Ectodermal cell (in vitro differentiated cells): ENCODE results near the gene CTRL.

Source experiments
- H3K27ac ChIP-seq: 2 replicates; pipeline ENCODE4 v1.7.0; 2013; ENCODE audit warnings: mild to moderate bottlenecking, low read depth, low read length; ENCODE audit not compliant: insufficient read depth, poor library complexity, severe bottlenecking
- H3K27me3 ChIP-seq: 2 replicates; pipeline ENCODE4 v1.7.0; 2013; ENCODE audit warnings: mild to moderate bottlenecking, low read length; ENCODE audit not compliant: insufficient read depth, control insufficient read depth, poor library complexity, severe bottlenecking
- H3K36me3 ChIP-seq: one replicate; pipeline ENCODE4 v1.7.0; 2013; ENCODE audit warnings: low read length; ENCODE audit not compliant: control insufficient read depth, insufficient read depth
- H3K4me1 ChIP-seq: one replicate; pipeline ENCODE4 v1.7.0; 2013; ENCODE audit warnings: low read length; ENCODE audit not compliant: control insufficient read depth, insufficient read depth
- H3K4me3 ChIP-seq: 2 replicates; pipeline ENCODE4 v1.7.0; 2013; ENCODE audit warnings: low read depth, low read length, control low read depth; ENCODE audit not compliant: insufficient read depth
- H3K9me3 ChIP-seq: 2 replicates; pipeline ENCODE4 v1.7.0; 2013; ENCODE audit warnings: mild to moderate bottlenecking, low read length, moderate library complexity; ENCODE audit not compliant: control insufficient read depth
- WGBS, 2 experiments: methylation state at CpG; one replicate each; pipeline ENCODE4 v1.1.7; 2013; ENCODE audit warnings: missing lambda C conversion rate in 2 of 2; 5-methylcytosine and 5-hydroxymethylcytosine counted together

Gene CTRL

DNA sequence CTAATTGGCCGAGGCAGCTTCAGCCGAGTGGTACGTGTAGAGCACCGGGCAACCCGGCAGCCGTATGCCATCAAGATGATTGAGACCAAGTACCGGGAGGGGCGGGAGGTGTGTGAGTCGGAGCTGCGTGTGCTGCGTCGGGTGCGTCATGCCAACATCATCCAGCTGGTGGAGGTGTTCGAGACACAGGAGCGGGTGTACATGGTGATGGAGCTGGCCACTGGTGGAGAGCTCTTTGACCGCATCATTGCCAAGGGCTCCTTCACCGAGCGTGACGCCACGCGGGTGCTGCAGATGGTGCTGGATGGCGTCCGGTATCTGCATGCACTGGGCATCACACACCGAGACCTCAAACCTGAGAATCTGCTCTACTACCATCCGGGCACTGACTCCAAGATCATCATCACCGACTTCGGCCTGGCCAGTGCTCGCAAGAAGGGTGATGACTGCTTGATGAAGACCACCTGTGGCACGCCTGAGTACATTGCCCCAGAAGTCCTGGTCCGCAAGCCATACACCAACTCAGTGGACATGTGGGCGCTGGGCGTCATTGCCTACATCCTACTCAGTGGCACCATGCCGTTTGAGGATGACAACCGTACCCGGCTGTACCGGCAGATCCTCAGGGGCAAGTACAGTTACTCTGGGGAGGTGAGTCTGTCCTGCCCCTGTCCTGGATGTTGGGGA is 22.5 kb downstream of the CTRL start:
- H3K36me3 ChIP-seq, result peaks cover 12% of the 10 kb centered on the region
- H3K27ac ChIP-seq, result no peak overlapping the region
- no peak overlapping the region for H3K4me3 ChIP-seq
- 96 to 97% methylated on average over 36 of the region's 36 CpGs for WGBS, 2 experiments
- no peaks in the 10 kb centered on the region for H3K4me1 ChIP-seq
- H3K27me3 ChIP-seq, result no peaks in the 10 kb centered on the region
- H3K9me3 ChIP-seq, result no peaks in the 10 kb centered on the region

DNA sequence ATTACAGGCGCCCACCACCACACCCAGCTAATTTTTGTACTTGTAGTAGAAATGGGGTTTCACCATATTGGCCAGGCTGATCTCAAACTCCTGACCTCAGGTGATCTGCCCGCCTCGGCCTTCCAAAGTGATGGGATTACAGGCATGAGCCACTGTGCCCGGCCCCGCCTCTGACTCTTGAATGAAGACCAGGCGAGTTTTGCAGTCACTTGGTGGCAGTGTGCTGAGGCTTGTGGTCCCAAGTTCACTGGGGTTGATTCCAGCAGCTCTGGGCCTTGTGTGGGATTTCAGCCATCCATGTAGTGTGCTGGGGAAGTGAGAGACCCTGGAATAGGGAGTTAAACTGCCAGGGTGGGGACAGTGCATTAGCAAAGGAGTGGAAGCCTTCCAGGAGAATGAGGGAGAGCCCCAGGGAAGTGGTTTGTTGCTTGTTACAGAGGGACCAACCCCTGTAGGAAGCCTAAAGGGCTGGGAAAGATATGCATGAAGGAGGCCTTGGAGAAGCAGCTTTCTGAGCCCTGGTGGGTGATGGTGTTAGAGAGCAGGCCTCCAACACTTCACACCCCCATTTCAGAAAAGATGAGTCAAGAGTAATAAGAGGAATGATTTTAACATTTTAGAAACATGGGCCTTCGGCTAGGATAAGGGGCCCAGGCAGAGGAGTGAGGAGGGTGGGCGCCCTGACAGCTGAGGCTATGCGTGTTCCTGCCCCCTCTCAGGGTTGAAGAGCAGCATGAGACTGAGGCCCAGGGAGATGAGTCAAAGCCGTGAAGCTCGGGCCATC is 24.1 kb downstream of the CTRL start:
- H3K27ac ChIP-seq, result no peak overlapping the region

GRCh38 chr16:67902831-67903230 is 28.8 kb downstream of the CTRL start:
- H3K9me3 ChIP-seq, result no peaks in the 10 kb centered on the region
- no peaks in the 10 kb centered on the region for H3K36me3 ChIP-seq
- 92 to 96% methylated on average over 4 of the region's 4 CpGs for WGBS, 2 experiments
- H3K27me3 ChIP-seq, result no peaks in the 10 kb centered on the region
- H3K4me3 ChIP-seq, result no peak overlapping the region
- H3K4me1 ChIP-seq, result no peaks in the 10 kb centered on the region
- no peak overlapping the region for H3K27ac ChIP-seq

More for the DNA sequence above, 24.1 kb downstream of the CTRL start:
- H3K4me1 ChIP-seq, result no peaks in the 10 kb centered on the region
- H3K27me3 ChIP-seq, result no peaks in the 10 kb centered on the region
- H3K36me3 ChIP-seq, result peaks cover 12% of the 10 kb centered on the region
- no peaks in the 10 kb centered on the region for H3K9me3 ChIP-seq
- H3K4me3 ChIP-seq, result no peak overlapping the region
- 89% methylated on average over 11 of the region's 11 CpGs for WGBS, 2 experiments

DNA sequence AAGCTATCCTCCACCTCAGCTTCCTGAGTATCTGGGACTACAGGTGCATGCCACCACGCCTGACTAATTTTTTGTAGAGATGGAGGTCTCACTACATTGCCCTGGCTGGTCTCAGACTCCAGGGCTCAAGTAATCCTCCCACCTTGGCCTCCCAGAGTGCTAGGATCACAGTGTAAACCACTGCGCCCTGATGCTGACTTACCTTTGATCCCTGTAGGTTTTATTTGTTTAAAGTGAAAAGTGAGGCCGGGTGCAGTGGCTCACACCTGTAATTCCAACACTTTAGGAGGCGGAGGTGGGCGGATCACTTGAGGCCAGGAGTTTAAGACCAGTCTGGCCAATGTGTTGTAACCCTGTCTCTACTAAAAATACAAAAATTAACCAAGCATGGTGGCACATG is 29.9 kb downstream of the CTRL start:
- Histone ChIP-seq H3K9me3 (no peaks in the 10 kb centered on the region), H3K36me3 (no peaks in the 10 kb centered on the region), H3K27ac (no peak overlapping the region), H3K4me3 (no peak overlapping the region), H3K4me1 (no peaks in the 10 kb centered on the region), H3K27me3 (no peaks in the 10 kb centered on the region)
- 91 to 93% methylated on average over 5 of the region's 5 CpGs for WGBS, 2 experiments

DNA sequence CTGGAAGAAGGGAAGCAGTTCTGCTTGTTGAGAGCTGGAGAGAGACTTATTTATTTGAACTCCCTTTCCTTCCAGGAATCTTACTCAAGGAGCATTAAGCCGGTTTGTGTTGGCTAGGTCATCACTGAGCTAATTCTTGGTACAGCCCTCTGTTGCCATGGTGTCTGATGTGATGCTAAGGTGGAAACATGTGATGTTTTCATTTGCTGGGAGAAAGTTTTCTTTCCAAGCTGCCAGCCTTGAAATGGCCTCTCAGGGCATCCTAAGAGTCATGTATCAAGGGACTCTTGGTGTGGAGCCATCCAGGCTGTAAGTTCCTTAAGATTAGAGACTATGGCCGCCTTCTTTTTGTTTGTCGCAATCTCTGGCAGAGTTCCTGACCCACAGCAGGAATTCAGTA is 34.4 kb downstream of the CTRL start:
- no peak overlapping the region for H3K4me3 ChIP-seq
- H3K4me1 ChIP-seq, result peaks cover 6% of the 10 kb centered on the region
- no peaks in the 10 kb centered on the region for H3K36me3 ChIP-seq
- no peak overlapping the region for H3K27ac ChIP-seq
- H3K27me3 ChIP-seq, result no peaks in the 10 kb centered on the region
- WGBS, 2 experiments, result 97 to 98% methylated on average over 3 of the region's 3 CpGs
- no peaks in the 10 kb centered on the region for H3K9me3 ChIP-seq

DNA sequence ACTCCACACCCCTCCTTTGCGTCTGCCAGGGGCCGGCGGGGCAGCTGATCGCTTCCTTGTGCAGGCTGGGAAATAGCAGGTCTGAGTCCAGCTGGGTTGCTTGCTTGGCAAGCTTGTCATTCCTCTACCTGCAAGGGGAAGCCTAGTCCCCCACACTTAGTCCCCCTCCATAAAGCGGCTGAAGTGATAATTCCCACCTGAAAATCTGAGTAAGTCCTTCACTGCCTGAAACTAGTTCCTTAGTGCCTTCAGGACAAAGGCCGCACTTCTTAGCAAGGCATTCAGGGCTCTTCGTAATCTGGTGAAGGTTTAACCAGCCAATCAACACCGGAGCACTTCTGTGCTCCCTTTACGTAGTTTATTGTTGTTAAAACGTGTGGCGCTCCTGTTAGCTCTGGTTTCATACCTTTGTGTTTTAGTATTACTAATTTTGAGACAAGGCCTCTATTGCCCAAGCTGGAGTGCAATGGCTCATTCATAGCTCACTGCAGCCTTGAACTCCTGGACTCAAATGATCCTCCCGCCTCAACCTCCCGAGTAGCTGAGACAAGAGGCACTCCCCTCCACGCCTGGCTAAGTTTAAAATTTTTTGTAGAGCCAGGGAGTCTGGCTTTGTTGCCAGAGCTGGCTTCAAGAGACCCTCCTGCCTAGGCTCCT is 37.8 kb downstream of the CTRL start:
- H3K27me3 ChIP-seq, result no peaks in the 10 kb centered on the region
- WGBS, 2 experiments, result 42 to 44% methylated on average over 14 of the region's 14 CpGs
- H3K4me1 ChIP-seq, result peaks cover 6% of the 10 kb centered on the region
- peak overlapping the region; percentile 97 for H3K4me3 ChIP-seq
- no peaks in the 10 kb centered on the region for H3K9me3 ChIP-seq
- no peaks in the 10 kb centered on the region for H3K36me3 ChIP-seq
- peak overlapping the region; percentile 83 for H3K27ac ChIP-seq

- H3K9me3 ChIP-seq, result no peaks in the 10 kb centered on the region
- 0% methylated on average over 90 of the region's 90 CpGs for WGBS, 2 experiments
- peak within 1 kb of the TSS; percentile 83 for H3K27ac ChIP-seq
- H3K27me3 ChIP-seq, result no peaks in the 10 kb centered on the region
- peaks cover 6% of the 10 kb centered on the region for H3K4me1 ChIP-seq
- peak within 1 kb of the TSS; percentile 97 for H3K4me3 ChIP-seq
- no peaks in the 10 kb centered on the region for H3K36me3 ChIP-seq
Measured at GRCh38 chr16:67892899-67893742, 38.5 kb downstream of the CTRL start, which contains the start of gene PSKH1. TSS of gene PSKH1 (plus strand) at chr16:67893254. CDS start at chr16:67908750, 15,496 bp downstream.

DNA sequence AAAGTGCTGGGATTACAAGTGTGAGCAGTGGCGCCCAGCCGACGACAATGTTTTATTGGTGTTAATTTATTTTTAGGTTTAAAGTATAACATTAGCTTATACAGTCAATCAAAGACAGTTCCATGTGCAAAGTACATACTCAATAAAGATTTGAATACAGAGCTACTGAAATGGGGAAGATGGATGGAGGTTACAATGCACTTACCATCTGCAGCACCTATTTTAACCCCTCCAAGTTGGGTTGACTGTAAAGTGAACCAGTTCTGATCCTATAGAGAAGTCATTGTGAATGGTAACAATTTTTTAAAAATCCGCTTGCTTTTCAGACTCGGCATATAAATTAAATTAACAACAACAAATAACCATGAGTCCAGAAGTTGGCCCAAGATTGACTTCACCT is 39.3 kb downstream of the CTRL start:
- 66 to 72% methylated on average over 3 to 4 of the region's 5 CpGs for WGBS, 2 experiments

DNA sequence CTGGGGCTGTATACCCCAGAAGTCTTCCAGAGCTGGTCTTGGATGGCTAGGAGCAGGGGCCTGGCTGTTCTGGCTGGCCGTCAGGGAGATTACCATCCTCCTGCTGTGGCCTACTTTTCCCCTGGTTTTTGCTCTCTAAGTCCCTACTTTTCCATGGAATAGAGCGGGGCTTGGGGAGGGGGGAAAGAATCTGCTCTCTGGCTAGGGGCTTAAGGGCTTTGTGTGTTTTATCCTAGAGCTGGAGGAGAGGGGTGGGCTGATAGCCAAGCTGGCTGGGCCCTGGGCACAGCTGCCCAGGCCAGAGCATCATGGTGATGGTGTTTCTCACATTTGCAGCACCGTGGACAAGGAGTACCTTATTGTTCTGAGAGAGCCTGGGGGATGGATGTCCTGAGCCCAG is 43.3 kb downstream of the CTRL start:
- peak overlapping the region; percentile 32 for H3K27ac ChIP-seq
- 66 to 77% methylated on average over 3 of the region's 3 CpGs for WGBS, 2 experiments
- H3K4me1 ChIP-seq, result no peaks in the 10 kb centered on the region
- no peaks in the 10 kb centered on the region for H3K9me3 ChIP-seq
- H3K27me3 ChIP-seq, result no peaks in the 10 kb centered on the region
- no peaks in the 10 kb centered on the region for H3K36me3 ChIP-seq
- H3K4me3 ChIP-seq, result no peak overlapping the region

More for the DNA sequence above, 39.3 kb downstream of the CTRL start:
- H3K36me3 ChIP-seq, result no peaks in the 10 kb centered on the region
- peaks cover 6% of the 10 kb centered on the region for H3K4me1 ChIP-seq
- no peaks in the 10 kb centered on the region for H3K9me3 ChIP-seq
- H3K27me3 ChIP-seq, result no peaks in the 10 kb centered on the region
- H3K27ac ChIP-seq, result no peak overlapping the region
- peak overlapping the region; percentile 20 for H3K4me3 ChIP-seq
